ENCODE measurements around the gene CDKN1B. TPM values are rescaled to one million over a fixed set of nuclear protein-coding genes. Genes with fewer than 3 reads are reported as not detected.
"Not testable (repeated sequence)": the region's sequence is repeated elsewhere in the genome, so short reads cannot be mapped to it uniquely, and the experiment has no call there.

The CDKN1B gene
- total RNA-seq, 2 donors from 2014 or later: 38.0 to 53.3 TPM

DNA sequence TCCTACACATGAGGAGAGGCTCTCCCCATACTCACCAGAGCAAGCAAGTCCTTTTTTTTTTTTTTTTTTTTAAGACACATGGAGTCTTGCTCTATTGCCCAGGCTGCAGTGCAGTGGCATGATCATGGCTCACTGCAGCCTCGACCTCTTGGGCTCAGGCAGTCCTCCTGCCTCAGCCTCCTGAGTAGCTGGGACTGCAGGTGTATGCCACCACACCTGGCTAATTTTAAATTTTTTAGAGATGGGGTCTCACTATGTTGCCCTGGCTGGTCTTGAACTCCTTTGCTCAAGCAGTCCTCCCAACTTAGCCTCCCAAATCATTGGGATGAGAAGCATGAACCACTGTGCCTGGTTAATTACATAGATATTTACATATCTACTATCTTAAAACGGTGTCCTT, 21.0 kb downstream of the CDKN1B start:
- ATAC-seq; intact Hi-C loops (cut with DNase I, micrococcal nuclease); DNase-seq: not testable (repeated sequence)

DNA sequence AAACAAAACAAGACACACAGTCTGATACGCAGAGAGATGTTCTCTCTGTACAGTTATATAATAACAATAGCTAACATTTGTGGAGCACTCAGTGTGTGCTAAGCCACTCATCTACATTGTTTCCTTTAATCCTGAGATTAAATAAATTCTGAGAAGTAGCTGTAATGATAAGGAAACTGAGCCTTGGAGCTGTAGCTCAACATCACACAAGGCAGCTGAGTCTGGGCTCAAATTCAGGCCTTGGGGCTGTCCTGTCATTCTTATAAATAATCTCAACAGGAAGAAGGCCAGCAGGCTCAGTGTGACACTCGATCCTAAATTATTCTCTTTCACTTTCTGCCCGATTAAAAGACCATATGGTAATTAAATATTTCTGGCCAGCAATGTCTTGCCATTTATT, 24.5 kb downstream of the CDKN1B start:
- no peak for DNase-seq
- intact Hi-C loops (cut with DNase I, micrococcal nuclease): no loop called here
- no peak for ATAC-seq

DNA sequence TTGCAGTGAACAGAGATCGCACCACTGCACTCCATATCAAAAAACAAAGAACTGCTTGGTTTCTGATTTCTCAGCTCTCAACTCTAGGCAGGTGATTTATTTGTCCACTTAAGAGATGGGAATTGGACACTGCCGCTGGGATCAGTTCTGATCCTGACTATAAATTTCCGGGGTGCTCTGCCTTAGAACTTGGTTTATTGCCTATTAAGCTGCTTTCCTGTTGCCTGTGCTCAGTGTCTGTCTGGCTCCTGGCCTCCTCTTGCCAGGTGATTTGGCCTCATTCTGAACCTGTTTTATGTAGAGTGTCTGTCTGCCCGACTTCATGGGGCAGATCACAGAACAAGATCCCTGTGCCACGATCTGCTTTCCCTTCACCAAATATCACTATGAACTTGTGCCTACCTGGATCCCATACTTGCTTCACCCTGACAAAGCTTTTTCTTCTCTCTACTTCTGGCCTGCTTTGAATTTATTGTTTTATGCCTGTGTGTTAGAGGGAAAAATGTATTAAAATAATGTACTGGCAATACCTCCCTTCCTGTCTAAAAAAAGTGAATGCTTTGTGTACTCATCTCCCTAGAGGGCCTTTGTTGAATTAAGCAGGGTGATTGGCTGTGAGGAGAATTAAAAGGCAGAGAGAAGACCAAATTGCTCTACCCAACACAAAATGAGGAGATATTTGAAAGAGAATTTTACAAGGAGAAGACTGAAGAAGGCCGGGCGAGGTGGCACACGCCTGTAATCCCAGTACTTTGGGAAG, 27.6 kb downstream of the CDKN1B start:
- intact Hi-C loops (cut with DNase I, micrococcal nuclease): no loop called here
- ATAC-seq: peak; percentile 68

GRCh38 chr12:12745576-12746211, 28.5 kb downstream of the CDKN1B start:
- no peak for ATAC-seq
- intact Hi-C loops (cut with DNase I, micrococcal nuclease): no loop called here

More for the DNA sequence above, 27.6 kb downstream of the CDKN1B start:
- DNase-seq: no peak

GRCh38 chr12:12747278-12747677, 30.1 kb downstream of the CDKN1B start:
- ATAC-seq: no peak
- no peak for DNase-seq
- intact Hi-C loops (cut with DNase I, micrococcal nuclease): no loop called here

More at GRCh38 chr12:12745576-12746211, 28.5 kb downstream of the CDKN1B start:
- DNase-seq: no peak

DNA sequence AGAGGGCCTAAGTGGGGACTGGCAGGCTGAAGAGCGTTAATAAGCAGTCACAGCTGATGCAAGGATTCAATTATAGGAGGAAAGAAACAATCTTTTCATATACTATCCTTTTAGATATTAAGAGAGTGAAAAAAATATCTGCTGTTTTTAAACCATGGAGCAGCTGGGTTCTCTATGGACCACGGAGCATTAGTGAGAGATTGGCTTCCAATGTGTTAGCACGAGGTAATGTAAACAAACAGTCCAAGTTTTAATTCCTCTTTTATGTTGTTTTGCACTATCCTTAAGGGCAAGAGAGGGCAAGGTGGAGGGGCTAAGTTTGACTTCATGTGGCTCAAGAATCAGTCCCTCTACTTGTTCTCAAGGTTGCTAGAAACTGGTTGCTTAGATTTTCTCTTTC, 30.9 kb downstream of the CDKN1B start:
- no peak for ATAC-seq
- no peak for DNase-seq
- intact Hi-C loops (cut with DNase I, micrococcal nuclease): no loop called here

DNA sequence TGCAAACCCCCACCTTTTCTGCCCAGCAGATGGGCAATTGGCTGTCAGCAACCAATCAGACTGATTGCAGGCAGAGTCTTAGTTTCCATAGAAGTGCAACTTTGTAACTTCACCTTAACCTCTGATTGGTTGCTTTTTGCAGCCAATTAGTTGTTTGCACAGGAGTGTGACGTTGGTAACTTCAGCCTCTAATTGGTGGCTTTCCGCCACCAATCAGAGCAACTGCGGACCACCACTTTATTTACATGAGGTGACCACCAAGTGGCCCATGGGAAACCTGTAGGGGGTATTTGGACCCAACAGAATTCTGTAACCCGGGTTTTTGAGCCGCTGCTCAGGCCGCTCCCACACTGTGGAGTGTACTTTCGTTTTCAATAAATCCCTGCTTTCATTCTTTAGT, 32.3 kb downstream of the CDKN1B start:
- DNase-seq: no peak
- ATAC-seq: peak; percentile 66
- intact Hi-C loops (cut with DNase I, micrococcal nuclease): no loop called here

GRCh38 chr12:12755923-12756322, 38.8 kb downstream of the CDKN1B start:
- DNase-seq: no peak
- intact Hi-C loops (cut with DNase I, micrococcal nuclease): no loop called here
- ATAC-seq: no peak

DNA sequence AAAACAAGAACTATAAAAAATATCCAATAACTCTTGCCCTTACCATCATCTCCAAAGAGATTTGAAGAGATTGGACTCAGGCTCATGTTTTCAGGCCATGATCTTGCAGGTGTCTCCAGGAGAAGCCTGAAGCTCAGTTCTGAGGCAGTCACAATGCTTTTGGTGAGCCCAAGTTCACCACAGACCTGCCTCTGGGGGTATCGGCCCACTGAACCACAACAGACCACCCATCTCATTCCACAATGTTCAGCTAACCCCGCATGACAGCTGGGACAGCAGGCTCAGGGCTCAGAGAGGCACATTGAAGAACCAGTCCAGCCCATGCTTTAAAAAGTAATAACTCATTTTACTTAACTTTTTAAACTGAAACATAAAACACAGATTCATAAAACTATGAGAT, 40.0 kb downstream of the CDKN1B start:
- intact Hi-C loops (cut with DNase I, micrococcal nuclease): no loop called here
- ATAC-seq: peak; percentile 21
- no peak for DNase-seq

DNA sequence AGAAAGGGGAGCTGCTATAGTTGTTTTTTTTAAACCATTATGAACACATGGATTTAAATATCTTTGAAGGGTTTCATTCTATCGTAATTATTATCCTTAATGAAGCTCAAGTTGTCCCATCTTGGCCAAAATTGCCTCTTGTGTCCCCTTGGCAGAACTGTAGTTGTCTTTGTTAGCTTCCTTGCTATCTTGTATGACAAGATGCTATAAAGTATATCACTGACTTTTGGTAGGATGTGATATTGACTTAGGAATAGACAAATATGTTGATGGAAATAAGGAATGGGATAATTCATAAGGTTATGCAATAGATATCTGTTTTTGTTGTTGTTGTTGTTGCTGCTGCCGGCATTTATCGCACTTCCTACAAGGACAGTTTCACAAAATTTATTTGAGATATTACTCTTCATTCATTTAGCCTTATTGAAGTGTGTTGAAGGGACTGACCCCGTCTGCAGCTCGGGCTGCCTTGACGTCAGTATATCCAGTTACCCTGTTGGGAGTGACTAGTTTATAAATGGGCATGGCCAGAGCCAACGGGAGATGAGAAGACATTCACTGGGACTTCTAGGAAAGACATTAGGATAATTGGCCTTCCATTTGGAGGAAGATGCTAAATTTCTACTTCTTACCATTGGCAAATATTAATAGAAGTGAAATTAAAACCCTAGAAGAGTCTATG, 42.2 kb downstream of the CDKN1B start:
- intact Hi-C loops (cut with DNase I, micrococcal nuclease): no loop called here
- ATAC-seq: no peak
- DNase-seq: no peak

DNA sequence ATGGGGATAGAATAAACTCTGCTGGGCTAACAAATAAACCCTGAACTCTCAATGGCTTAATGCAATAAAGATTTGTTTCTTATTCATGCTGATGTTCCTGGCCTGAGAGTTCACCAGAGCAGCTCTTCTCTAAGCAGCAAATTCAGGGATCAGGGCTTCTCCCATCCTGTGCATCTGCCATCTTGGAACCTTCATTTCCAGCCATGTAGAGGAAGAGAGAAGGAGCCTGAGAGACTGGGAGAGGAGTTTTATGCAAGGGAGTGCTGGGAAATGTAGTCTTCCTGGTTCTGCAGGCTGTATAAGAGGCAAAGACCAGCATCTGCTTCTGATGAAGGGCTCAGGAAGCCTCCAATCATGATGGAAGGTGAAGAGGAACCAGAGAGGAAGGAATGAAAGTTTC, 47.7 kb downstream of the CDKN1B start:
- DNase-seq: no peak
- ATAC-seq: no peak
- intact Hi-C loops (cut with DNase I, micrococcal nuclease): no loop called here

- ATAC-seq: no peak
- intact Hi-C loops (cut with DNase I, micrococcal nuclease): no loop called here
- DNase-seq: no peak
Observed at GRCh38 chr12:12770262-12770661, 53.1 kb downstream of the CDKN1B start.

Small RNA genes lying within 50 kb of the gene (microRNA-seq; reads per million reads assigned to microRNA genes)
- 0 reads per million in 2 donors for gene MIR613

Other genes starting within 250 kb of the CDKN1B start
- gene DUSP16, start 154.5 kb upstream of the CDKN1B start, total RNA-seq: 10 to 100 TPM; 38.6 to 73.5 TPM
- 10 to 100 TPM; 25.6 to 28.1 TPM for gene CREBL2, start 105.5 kb upstream of the CDKN1B start, total RNA-seq
- under 1 TPM; 0.34 to 0.37 TPM for gene GPR19, start 21.2 kb upstream of the CDKN1B start, total RNA-seq
- 1 to 10 TPM; 2.6 to 6.7 TPM for gene APOLD1, start 68.3 kb downstream of the CDKN1B start, total RNA-seq
- 10 to 100 TPM; 30.5 to 31.0 TPM for gene DDX47, start 96.0 kb downstream of the CDKN1B start, total RNA-seq
- gene GPRC5A, start 174.2 kb downstream of the CDKN1B start, total RNA-seq: 100 to 1,000 TPM; 206 to 463 TPM
- under 1 TPM in 1 of 2 donors, not detected in 1; 0.28 TPM for gene GPRC5D, start 234.8 kb downstream of the CDKN1B start, total RNA-seq